RCC 7860 (cell line): Measurements from ENCODE around the gene TYMP.
"Not testable (repeated sequence)": the region's sequence is repeated elsewhere in the genome, so short reads cannot be mapped to it uniquely, and the experiment has no call there.

ENCODE experiments used
- DNase-seq: peaks from one replicate; pipeline ENCODE4 v3.0.0-alpha.2; 2015; ENCODE audit warnings: low spot score
- FAIRE-seq: peaks from 2 replicates; lab custom pipeline; 2012; peaks lifted over from hg19 to GRCh38; lab: Jason Lieb, UNC

Gene TYMP

DNA sequence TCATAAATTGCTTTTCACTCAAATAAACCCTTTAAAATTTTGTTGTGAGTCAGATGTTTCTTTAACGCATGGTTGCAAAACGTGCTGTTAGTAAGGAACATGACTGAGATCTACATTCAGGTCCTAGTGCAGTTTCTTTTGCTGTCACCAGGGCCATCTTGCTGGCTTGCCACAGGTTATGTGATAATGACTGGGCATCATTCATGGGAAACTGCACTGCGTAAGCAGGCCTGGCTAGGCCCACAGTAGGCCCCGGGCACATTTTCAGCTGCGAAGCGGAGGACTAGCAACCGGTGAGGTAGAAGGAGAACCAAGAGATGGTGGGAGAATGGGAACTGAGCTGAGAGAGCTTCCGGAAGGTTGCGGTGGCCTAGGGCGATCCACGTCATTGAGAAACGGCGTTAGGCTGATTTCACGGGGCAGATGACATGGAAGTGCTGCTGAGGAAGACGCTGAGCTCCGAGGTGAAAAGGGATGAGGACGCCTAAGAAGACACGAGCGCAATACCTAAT, 12.7 kb upstream of the TYMP start:
- FAIRE-seq (no peak), DNase-seq (no peak)

DNA sequence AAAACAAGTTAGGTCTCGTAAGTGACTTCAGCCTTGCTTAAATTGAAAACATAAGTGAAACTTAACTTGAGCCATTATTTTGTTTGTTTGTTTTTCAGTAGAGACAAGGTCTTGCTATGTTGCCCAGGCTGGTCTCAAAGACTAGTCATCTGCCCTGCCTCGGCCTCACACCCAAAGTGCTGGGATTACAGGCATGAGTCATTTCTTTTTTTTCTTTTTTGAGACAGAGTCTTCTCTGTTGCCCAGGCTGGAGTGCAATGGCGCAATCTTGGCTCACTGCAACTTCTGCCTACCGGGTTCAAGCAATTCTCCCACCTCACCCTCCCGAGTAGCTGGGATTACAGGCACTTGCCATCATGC, 11.8 kb upstream of the TYMP start:
- DNase-seq = peak; percentile 36
- FAIRE-seq = not testable (repeated sequence)

DNA sequence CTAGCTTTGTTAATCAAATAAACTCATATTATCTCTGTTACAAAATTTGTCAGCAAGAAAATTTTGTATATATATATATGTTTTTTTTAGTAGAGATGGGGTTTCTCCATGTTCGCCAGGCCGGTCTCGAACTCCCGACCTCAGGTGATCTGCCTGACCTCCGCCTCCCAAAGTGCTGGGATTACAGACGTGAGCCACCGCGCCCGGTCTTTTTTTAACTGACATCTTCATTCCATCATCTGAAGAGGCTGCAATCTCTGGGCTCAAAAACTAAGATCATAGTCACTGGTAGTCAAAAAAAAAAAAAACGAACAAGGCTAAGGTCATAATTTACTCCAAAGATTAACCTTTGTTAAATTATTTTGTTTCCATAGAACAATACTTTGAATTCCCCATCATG, 10.6 kb upstream of the TYMP start:
- DNase-seq (no peak), FAIRE-seq (no peak)

DNA sequence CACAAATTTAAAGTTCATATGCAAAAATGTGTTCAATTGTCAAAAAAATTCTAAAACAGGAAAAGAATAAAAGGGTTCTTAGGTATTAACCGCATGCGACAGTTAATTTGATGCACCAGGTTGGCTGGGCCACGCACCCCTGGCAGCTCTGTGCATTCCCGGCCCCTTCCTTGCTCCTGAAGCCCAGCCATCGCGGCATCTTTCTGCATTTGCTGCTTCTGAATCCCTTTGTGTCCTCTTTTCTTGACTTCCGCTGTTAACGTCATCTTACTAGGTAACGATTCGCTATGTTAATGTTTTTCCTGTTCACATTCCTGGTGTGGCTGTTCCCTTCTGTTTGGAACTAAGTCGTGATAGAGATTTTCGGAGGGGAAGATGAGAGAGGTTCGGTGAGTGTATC, 8.0 kb upstream of the TYMP start:
- no peak for DNase-seq
- FAIRE-seq = no peak

DNA sequence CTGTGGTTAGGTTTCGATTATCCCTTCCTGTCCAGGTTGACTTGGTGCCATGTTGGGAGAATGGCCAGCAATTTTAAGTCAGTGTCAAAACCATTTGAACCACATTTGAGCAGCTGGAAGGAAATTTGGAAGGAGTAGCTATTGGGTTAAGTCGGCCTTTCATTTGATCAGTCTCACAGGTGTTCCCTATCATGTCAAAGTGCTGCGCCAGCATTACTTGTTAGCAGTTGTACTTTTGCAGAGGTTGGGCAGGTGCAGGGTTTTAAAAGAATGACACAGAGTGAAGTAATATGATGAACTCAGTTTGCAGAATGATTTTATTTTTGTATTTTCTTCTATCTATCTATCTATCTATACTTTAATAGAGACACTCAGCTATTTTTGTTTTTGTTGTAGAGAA, 6.4 kb upstream of the TYMP start:
- DNase-seq (no peak), FAIRE-seq (no peak)

DNA sequence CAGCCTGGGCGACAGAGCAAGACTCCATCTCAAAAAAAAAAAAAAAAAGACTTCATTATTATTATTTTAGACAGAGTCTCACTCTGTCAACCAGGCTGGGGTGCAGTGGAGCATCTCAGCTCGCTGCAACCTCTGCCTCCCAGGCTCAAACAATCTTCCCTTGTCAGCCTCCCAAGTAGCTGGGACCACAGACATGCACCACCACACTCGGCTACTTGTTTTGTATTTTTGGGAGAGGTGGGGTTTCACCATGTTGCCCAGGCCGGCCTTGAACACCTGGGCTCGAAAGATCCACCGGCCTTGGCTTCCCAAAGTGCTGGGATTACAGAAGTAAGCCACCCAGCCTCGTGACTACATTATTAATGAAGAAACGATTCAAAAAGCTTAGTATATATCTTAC, 5.3 kb upstream of the TYMP start:
- FAIRE-seq (no peak), DNase-seq (no peak)

DNA sequence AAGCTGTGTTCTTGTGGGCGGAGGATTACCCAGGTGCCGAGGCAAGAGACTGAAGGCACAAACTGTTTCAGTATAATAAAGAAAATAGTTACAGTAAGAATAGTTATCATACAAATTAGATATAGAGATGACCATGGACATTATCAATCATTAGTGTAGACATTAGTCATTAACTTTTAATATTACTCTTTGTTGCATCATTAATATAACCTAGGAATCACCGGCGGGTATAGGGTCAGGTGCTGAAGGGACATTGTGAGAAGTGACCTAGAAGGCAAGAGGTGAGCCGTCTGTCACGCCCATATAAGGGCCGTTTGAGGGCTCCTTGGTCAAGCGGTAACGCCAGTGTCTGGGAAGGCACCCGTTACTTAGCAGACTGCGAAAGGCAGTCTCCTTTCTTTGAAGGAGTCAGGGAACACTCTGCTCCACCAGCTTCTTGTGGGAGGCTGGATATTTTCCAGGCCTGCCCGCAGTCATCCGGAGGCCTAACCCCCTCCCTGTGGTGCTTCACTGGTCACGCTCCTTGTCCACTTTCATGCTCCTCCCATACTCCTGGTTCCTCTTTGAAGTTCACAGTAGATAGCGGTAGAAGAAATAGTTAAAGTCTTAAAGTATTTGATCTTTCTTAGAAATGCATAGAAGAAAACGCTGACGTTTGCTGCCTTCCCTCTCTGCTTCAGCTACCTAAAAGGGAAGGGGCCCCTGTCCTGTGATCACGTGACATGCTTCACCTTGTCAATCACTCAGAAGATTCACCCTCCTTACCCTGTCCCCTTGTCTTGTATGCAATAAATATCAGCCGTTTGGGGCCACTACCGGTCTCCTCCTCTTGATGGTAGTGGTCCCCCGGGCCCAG, 4.3 kb upstream of the TYMP start:
- peak; percentile 49 for DNase-seq
- FAIRE-seq = peak; percentile 93

DNA sequence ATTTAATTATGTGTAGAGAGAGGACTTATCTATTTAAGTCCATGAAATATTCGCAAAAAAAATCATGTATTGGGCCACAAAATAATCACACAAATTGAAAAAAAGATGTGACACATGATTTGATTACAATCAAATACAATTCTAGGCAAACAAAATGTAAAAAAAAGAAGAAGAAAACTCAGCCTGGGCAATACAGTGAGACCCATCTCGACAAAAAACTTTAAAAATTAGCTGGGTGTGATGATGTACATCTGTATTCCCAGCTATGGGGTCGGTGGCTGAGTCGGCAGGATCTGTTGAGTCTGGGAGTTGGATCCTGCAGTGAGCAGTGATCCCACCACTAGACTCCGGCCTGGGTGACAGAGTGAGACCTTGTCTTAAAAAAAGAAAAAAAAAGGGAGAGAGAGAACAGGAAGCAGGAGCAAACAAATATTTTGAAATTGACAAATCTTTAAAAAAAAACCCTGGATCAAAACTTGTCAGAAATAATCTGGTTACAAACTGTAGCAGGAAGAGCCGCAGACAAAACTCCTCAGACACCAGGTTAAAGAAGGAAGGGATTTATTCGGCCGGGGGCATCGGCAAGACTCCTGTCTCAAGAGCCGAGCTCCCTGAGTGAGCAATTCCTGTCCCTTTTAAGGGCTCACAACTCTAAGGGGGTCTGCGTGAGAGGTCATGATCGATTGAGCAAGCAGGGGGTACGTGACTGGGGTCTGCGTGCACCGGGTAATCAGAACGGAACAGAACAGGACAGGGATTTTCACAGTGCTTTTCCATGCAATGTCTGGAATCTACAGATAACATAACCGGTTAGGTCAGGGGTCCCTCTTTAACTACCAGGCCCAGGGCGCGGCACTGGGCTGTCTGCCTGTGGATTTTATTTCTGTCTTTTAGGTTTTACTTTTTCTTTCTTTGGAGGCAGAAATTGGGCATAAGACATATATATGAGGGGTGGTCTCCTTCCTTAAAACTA, 3.3 kb upstream of the TYMP start:
- FAIRE-seq (no peak), DNase-seq (no peak)

DNA sequence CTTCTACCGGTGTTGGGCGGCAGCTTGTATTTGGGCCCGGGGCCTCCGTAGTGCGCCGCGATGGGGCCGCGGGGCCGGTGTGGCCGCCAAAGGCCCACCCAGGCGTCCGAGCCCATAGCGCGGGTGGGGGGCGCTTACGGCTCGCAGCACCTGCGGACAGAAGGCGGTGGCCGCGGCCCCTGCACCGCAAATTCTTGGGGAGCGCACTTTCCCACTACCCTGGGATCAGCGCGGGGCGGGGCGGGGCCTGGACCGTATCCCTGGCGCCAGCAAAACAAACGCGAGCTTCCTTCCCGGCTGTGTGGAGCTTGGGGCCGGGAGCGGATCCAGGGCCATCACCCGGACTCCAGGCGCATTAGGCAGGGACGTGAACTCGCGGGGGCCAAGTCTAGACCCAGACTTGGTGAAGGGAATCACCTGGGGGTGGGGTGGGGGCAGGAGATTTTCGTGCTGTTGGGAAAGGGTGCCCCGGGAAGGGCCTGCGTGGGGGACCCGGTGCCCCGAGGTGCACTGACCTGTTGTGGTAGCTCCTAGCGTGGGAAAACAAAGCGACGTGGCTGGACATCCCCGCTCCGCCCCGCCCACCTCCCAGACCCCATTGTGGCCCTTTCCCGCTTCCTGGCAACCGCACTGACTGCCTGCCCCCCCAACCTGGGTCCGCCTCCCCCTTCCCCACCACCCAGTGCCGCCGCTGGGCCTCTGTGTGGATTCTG, 2.3 kb upstream of the TYMP start:
- DNase-seq (peak; percentile 16), FAIRE-seq (no peak)

DNA sequence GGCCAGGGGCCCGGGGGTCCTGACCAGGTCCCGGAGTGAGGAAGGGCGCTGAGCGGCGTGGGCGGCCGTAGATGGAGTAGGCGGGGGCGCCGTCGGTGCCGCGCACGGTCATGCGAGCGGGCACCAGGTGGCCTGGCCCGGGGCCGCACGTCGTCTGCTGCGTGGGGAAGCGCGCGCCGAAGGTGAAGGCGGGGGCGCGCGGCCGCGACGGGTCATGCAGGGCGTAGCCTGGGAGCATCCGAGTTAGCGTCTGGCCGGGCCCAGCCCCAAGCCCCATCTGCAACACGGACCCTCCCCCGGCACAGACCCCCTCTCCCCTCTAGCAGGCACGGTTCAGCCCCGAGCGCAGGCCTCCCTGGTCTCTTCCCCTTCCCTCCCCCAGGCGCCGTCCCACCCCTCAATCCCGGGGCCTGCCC, 1.7 kb upstream of the TYMP start:
- FAIRE-seq = no peak
- DNase-seq = no peak

DNA sequence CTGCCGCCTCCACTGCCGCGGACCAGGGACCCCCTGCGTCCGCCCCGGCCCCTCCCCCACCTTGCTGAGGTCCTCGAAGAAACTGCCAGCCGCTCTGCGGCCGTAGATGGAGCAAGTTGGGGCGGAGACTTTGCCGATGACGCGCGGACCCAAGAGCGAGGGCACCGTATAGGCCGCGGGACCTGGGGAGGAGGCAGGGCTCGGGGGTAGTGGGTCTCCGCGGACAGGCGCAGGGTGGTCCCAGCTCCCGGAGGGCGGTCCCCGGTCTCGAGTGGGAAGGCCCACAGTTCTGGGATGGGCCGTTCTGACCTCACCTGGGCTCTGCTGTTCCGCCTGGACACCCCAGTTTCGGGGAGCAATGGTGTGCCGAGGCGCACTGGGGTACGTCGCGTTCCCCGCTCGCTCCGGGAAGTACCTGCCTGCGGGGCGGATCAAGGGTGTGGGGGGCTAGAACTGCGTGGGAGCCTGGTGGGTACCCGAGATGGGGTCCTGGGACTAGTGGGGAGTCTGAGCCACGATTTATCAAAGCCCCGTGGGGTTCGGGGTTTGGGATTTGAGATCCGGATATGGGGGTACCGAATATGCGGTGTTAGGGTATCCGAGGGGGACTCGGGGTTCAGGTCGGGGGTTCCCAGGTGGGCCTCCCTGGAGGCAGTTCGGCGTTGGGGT, 1.2 kb upstream of the TYMP start:
- FAIRE-seq = no peak

DNA sequence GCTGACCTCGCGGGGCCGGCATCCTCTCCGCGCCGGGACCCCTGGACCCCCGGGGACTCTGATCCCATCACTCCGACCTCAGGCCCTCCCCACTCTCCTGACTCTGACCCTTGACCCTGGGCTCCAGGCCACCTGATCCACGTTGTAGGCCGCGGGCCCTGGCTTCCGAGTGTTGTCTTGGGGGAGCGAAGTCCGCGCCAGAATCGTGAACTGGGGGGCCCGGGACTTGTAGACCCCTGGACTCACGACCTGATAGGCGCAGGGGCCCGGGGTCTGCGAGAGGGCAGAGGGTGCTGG, 716 bp upstream of the TYMP start:
- DNase-seq (no peak), FAIRE-seq (no peak)

More for the DNA sequence above, 1.2 kb upstream of the TYMP start:
- DNase-seq = peak; percentile 33

DNA sequence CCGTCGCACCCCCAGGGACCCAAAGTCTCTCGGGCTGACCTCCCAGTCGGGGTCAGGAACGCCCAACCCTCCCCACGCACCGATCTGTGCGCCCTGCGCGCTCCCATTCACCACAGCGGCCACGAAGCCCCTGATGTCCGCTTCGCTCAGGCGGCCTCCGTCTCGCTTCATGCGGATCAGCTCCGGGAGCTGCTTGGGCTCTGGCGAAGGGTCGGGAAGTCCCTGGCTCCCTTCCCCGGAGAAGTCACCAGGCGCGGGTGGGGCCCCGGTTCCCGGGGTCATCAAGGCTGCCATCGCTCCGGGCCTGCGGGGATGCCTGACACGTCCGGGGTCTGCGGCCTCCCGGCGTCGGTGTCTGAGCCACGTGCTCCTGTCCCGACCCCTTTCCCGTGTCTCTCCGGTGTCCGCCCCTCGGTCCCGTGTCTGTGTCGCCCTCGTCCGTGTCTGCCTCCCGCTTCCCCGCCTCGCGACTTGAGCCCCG, 356 bp downstream of the TYMP start:
- DNase-seq (no peak), FAIRE-seq (no peak)

DNA sequence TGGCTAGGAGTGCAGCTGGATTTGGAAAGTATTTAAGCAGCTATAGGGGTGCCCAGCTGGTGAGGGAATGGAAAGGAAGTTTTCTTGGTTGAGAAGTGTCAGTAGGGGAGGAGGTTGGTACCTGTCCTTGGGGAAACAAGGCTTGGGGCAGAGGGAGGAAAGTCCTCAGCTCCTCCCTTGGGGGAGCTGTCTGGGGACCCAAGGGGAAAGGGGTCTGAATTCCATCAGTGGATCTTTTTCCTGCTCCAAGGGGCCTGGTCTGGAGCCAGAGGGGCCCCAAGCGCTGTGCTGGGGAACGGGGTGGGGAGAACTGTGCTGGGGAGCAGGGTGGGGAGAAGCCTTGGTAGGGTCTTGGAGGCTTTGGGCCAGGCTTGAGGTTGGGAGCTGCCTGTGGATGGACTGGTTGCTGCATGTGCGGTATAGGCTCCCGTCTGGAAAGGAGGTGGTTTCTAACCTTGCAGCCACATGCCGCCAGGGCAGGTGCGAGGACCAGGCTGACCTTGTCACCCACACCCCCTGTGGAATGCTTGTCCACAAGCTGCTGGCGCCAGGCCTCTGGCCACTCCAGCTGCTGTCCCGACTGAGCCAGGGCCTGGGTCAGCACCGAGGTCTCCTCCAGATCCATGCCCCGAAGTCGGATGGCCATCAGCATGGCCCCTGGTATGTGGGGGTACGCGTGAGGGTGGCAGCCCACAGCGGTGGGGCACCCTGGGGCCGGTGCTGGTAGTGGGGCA, 963 bp downstream of the TYMP start:
- FAIRE-seq (no peak), DNase-seq (no peak)

DNA sequence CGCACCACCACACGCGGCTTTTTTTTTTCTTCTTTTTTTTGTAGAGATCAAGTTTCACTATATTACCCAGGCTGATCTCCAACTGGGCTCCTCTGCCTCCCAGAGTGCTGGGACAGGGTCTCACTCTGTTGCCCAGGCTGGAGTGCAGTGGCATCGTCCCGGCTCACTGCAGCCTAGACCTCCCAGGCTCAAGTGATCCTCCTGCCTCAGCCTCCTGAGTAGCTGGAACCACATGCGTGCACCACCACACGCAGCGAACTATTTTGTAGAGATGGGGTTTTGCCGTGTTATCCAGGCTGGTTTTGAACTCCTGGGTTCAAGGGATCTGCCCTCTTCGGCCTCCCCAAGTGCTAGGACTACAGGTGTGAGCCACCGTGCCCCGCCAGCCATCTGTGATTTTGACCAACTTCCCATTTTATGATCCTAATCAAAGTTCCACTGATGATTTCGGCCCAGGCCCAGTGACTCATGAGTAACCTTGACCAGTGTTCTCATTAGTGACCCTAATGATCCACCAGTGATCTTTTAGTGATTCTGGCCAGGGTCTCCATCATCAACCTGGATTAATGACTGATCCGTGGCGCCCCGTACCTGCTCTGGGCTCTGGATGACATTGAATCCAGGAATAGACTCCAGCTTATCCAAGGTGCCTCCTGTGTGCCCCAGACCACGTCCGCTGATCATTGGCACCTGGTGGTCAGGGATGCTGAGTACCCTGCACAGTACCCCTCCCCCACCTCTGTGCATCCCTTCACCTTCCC, 1.7 kb downstream of the TYMP start:
- no peak for DNase-seq
- FAIRE-seq = no peak

DNA sequence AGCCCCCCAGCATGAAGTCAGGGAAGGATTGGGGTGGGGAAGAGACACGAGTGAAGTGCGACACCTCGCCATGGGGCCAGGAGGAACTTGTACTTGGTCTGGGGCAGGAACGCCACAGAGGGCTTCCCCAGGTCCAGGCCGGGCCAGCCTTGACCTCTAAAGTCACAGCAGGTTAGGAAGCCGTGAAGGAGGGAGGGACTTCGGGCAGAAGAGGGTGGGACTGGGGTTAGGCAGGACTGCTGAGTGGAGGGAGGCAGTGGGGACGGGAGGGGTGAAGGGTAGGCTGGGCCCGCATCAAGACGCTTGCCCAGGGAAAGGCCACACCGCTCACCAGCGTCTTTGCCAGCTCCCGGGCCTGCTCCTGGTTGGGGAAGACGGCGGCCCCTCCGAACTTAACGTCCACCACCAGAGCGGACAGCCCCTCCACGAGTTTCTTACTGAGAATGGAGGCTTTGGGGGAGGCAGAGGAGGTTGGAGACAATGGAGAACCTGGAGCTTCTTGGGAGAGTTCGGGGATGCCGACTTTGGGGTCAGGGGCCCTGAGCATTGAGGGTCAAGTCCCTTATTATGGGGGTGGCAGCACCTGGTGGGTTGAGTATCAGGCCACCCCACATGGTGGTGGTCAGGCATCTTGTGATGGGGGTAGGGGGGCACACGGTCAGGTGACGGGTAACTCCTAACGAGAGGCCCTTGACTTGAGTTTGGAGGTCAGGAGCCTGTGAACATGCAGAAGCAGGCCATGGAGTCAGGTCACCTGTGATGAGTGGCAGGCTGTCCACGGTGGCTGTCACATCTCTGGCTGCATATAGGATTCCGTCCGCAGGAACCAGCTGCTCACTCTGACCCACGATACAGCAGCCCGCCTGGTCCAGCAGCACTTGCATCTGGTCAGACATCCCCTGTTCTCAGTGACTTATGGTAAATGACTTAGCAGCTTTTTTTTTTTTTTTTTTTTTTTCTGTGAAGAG, 2.7 kb downstream of the TYMP start:
- FAIRE-seq = no peak
- DNase-seq = peak; percentile 25

DNA sequence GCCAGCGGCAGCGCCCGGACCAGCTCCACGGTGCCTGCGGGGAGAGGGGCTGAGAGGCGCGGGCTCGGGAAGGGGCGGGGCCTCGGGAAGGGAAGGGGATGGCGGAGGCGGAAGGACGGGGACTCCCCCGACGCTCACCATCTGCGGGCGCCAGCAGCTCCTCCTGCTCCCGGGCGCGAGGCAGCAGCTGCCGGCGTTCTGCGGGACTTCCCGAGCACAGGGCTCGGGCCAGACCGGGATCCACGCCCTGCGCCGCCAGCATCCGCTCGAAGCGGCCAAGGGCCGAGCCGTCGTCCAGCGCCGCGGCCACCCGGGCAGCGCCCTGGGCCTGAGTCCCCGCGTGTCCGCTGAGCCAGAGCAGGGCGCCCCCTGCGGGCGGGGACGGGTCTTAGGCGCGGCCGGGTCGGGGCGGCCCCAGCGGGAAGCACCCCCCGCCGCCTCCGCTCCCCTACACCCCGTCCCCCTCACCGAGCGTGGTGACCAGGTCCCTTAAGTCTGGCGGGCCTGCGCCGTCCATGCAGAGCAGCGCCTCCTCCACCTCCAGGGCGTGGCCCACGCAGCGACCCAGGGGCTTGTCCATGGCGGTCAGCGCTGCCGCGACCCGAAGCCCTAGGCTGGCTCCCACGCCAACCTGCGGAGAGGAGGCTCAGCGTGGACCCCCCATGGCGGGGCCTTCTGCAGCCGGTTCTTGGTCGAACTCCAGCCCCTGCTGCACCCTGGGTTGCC, 3.5 kb downstream of the TYMP start:
- no peak for FAIRE-seq
- DNase-seq = peak; percentile 51

DNA sequence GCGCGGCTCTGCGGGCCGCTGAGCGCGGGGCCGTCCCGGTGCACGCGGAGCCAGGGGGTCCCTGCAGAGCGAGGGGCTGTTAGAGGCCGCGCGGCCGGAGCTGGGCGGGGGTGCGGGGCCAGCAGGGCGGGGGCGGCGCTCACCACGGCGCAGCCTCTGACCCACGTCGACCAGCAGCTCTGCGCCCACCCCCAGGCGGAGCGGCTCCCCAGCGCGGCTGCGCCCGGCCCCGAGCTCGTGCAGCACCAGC, 4.0 kb downstream of the TYMP start:
- DNase-seq (no peak), FAIRE-seq (no peak)
